TTC549 (cell line): ENCODE data around the gene RNF212.

ENCODE experiments used
- FAIRE-seq: peaks from 2 replicates; lab custom pipeline; 2012; peaks lifted over from hg19 to GRCh38; lab: Jason Lieb, UNC

RNF212 gene

DNA sequence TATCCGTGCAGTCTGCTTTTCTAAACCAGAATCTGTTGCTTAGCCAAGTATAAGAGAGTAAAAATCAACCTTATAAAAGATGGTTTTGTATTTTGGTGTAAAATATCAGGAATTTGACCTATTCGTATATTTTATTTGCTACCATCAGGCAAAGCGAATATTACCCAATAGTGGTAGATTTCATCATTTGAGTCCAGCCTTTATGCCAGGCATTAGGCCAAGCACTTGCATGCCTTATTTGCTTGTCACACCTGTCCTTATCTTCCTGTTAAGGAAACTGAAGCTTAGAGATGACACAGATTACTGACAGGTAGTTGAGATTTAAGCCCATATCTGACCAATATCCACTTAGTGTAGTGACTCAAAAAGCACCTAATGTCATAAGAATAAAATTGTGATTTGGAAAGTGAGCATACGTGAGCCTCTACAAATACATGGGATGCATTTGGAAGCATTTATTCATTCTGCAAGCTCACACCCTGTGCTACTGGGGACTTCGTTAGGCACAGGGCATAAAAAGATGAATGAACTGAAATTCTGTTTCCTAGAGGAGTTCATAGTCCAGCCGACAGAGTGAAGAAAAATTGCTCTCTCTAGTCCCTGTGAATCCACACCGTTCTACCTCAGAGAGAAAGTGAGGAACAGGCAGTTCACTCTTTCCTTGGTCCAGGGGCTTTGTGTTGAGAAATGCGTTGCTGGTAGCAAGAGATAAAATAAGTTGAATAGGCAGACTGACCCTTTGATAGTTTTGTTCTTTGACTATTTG, 2.3 kb upstream of the RNF212 start:
- no peak for FAIRE-seq

GRCh38 chr4:1112821-1113182, 562 bp downstream of the RNF212 start:
- FAIRE-seq: no peak

DNA sequence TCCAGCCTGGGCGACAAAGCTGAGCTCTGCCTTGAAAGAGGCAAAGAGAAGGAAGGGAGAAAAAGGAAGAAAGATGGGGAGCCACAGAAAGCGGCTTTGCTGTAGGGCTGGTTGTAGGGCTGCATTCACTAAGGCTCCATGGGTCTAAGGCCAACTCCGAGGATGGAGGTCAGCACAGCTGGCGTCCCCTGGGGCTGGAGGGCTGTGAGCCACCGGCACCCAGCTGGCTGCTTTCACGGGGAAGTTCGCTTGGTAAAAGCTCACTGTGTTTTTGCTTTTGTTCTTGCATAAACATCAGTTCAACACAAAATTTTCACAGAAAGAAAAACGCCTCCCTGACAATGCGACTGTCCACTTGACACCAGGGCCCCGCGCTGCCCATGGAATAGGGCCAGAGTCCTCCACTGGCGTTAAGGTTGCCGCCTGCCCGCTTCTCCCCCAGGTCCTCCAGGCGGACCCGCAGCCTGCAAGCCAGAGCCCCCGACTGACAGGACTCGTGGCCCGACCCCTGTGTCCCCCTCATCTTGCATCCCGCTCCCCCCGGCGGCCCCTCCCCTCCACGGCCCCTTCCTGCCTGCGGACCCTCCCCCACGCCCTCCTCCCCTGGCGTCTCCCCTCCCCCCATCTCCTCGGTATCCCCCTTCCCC, 1.1 kb downstream of the RNF212 start:
- FAIRE-seq: no peak

- FAIRE-seq: no peak
These were observed 2.0 kb downstream of the RNF212 start for GRCh38 chr4:1111259-1111809.

GRCh38 chr4:1109898-1110506, 3.4 kb downstream of the RNF212 start:
- FAIRE-seq: no peak

DNA sequence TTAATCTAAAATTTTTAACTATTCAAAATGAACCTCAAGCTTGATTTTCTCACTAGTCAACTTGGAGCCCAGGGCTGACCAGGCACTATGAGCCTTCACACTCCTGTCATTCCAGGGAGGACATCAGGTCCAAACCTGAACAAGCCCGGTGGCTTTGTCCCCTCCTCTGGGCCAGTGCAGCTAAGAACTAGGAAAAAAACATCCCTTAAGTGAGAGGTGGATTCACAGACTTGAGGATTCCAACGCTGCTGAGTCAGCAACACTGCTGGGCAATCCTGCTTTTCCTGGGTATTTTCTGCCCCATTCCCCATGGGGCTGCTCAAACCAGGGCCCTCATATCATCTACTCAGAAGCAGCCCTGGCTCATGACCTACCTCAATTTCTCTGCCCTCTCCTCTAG, 4.0 kb downstream of the RNF212 start:
- FAIRE-seq: no peak

DNA sequence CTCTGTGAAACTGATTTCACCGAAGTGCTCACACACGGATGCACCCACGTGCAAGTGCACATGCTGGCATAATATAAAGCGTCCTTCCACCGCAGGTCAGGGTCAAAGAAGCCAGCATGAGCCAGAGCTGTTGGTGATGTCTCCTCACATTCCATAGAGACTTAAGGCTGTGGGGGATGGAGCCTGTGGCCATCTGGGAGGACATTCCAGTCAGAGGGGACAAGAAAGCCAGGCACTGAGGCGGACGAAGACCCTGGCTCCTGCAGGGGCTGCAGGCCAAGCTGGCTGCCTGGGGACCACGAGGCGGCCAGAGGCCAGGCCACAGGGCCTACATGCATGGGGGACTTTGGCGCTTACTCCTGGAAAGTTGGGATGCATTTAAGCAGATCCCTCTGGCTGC, 7.7 kb downstream of the RNF212 start:
- no peak for FAIRE-seq

- FAIRE-seq: no peak
These were observed 8.3 kb downstream of the RNF212 start for GRCh38 chr4:1105067-1105466.

DNA sequence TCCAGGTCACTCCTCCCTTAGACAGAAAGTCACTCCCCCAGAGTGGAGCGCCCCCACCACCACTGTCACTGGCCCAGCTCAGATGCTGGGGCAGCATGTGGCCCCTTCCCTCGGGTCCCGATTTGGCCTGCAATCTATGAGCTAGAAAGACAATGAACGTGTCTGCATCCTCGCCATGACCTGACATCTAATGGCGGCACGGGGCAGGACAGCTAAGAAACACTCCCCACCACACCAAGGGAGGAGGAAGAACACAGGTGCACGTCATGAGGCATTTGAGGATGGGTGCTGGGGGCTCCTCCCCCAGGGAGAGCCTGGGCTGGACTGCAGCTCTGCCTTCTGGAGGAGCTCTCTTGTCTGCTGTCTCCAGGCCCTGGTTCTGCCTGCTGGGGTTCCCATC, 8.7 kb downstream of the RNF212 start:
- FAIRE-seq: no peak

DNA sequence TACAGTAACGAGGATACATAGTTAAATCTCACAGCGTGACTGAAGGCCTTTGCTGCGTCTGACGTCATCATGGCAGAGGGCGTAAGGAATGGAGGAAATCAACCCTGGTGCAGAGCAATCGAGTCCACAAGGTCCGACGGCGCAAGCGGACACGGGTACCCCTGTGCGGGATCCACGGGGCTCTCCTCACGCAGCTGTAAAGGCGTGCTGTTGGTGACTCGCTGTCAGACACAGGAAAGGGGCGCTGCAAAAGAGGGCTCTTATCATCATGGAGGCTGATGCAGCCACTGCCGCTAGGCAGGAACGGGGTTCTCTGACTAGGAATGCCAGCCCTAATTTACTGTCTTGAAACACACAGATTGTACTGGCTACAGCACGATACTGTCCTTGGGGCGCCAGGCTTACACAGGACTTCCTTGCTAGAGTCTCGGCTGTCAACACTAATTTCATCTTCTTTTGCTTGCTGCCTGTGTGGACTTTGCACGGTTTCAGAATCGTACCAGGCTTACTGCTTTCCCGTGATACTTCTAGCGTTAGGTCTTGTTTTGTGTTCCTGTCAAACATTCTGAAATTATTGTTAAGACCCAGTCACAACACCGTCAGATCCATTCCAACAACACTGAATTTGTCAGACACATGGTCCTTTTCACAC, 13.6 kb downstream of the RNF212 start:
- FAIRE-seq: no peak

DNA sequence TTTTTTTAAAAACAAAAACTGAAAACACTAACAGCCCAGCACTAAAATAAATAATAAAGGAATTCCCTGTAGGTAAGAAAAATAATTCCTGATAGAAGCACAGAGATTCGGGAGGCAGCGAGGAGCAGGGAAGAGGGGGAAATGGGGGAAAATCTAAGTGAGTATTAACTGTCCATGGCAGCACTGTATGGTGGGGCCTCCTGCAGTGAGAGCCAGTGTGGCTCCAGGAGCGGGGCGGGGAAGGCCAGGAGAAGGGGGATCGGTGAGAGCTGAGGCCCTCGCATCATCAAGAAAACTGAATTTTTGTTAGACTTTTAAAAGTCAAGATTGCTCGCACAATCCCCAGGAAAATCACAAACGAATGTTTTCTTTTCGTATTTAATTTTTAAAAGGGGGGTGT, 14.1 kb downstream of the RNF212 start:
- no peak for FAIRE-seq

- no peak for FAIRE-seq
These were observed 14.9 kb downstream of the RNF212 start for GRCh38 chr4:1098311-1098925.

- no peak for FAIRE-seq
These were observed 15.8 kb downstream of the RNF212 start for GRCh38 chr4:1097553-1097952.

DNA sequence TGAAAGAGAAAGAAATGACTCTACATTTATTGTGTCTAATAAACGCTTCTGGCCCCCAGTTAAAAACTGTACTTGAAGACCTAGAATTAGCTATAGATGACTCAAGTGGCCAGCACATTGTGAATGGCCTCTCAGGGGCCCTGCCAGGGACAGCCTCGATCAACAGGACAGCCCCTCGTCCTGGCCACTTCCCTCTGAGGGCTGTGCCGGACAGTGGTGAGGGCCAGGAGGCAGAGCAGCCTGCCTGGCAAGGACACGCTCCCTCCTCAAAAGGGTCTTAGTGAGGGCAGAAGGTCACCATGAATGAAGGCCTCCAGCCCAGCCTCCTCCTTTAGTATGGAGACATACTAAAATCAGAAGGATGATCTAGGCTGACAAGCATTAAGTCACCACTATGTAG, 16.5 kb downstream of the RNF212 start:
- FAIRE-seq: no peak

DNA sequence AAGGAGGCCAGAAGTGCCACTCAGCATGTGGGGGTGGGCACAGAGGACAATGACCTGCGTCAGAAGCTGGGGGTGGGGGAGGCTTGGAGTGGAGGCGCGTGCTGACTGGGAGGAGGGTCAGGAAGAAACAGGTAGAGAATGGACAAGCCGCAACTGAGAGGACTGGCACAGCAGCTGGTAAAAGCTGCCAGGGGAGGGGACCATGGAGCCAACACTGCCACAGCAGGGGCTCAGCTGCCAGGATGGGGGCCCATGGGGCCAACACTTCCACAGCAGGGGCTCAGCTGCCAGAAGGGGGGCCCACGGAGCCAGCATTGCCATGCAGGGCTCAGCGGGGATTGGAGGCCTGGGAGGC, 19.1 kb downstream of the RNF212 start:
- no peak for FAIRE-seq

DNA sequence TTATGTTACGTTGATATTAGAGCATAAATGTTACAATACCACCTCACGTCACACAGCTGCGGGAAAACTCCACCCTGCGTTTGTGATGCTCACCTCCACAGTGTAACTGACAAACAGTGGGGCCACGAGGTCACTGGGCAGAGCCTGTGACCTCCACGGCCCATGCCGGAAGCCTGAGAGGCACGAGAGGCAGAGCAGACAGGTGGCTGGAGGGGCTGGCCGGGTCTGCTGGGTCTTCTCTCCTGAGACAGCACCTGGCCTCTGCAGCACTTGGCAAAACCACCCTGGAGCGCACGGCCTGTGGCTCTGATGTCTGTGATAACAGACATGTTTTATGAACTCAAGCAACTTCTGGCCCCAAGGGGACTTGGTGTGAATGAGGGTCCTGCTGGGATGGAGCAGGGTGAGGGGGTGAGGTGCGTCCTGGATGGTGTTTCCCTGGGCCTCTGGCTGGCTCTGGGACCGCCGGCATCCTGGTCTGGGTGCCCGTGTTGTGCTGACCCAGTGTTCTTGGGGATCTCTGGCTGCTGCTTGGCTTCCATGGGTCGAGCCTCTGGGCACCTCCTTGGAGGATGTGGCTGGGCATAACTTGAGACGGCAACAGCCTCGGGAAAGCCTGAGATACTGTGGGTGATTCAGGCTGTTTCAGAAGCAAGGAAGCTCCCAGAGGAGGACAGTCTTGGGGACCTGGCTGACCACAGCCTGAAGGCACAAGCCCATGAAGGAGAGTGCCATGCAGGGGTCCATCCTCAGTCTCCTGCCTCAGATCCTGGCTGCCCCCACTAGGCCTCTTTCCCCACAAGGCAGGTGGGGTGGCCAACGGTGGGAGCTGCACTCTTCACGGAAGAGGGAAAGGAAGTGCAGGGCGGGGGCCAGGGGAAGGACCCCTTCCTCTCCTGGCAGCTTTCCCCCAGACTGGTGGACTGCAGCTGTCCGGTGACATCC, 19.7 kb downstream of the RNF212 start:
- FAIRE-seq: no peak

DNA sequence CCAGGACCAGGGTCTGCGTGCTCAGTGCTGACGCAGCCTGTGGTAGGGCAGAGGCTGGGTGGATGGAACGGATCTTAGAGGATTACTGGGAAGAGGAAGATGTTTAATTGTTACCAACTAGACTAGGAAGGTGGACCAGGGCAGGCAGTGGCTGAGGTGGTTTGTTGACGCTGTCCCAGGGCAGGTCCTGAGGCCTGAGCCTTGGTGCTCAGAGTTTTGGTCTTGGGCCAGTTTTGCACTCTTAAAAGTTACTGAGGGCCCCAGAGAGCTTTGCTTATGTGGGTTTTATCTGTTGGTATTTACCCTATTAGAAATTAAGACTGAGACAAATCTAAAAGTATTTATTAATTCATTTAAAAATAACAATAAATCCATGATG, 20.4 kb downstream of the RNF212 start:
- FAIRE-seq: no peak

- no peak for FAIRE-seq
These were observed 21.1 kb downstream of the RNF212 start for GRCh38 chr4:1092026-1092982.

- FAIRE-seq: no peak
These were observed 21.8 kb downstream of the RNF212 start for GRCh38 chr4:1091561-1091995.
